Upper lobe of left lung (tissue), 4 donors: ENCODE measurements around the gene LCMT1.

Experiments used
- CTCF ChIP-seq, 6 experiments: fragments of 450-650 bp in 4 of 6; fragments of 200-600 bp in 2 of 6; sonication (generic) in 2 of 6; IDR thresholded peaks; one replicate each; pipeline ENCODE4 v1.5.1; 2016 to 2019; ENCODE audit warnings: antibody characterized with exemption in 6 of 6
- POLR2AphosphoS5 ChIP-seq, 2 donors: sonication (generic); formaldehyde crosslinking; IDR thresholded peaks; one replicate each; pipeline ENCODE4 v1.5.1; 2017; ENCODE audit warnings: antibody characterized with exemption in 2 of 2

GRCh38 chr16:25158401-25158800 lies 46.9 kb downstream of the LCMT1 start:
- TF ChIP-seq CTCF (IDR thresholded peaks at IDR 0.05) (no peak), POLR2AphosphoS5 (IDR thresholded peaks at IDR 0.05) (no peak)
